ENCODE results near the gene PPIL6.

PPIL6 gene

GRCh38 chr6:109340811-109341210 lies 99.6 kb downstream of the PPIL6 start:
- TF ChIP-seq SNAI2 (CRISPR knock-in tag; IDR thresholded peaks at IDR 0.05) (no peak), TOX (CRISPR knock-in tag; IDR thresholded peaks at IDR 0.05; ENCODE audit: borderline replicate concordance) (no peak), BACH2 (CRISPR knock-in tag; IDR thresholded peaks at IDR 0.05; ENCODE audit: borderline replicate concordance) (no peak), CSRNP3 (CRISPR knock-in tag; IDR thresholded peaks at IDR 0.05) (no peak)
- ATAC-seq, result no peak
